HepG2 (cell line): ENCODE results near the gene PDE1C. TPM values are rescaled to one million over a fixed set of nuclear protein-coding genes. Genes with fewer than 3 reads are reported as not detected.

Source experiments
- ATAC-seq: fragments of 200-7000 bp; cut with Tn5 transposase; 3 replicates; pipeline ENCODE4 v1.9.1; 2020; ENCODE audit warnings: mild to moderate bottlenecking, moderate library complexity
- BruUV-seq: library from RNA; stranded (reverse); fragments of 400-500 nt; replicated peaks from 2 replicates; lab custom pipeline; 2021; lab: Mats Ljungman, UMichigan
- CTCF ChIA-PET: fragments of 300-600 bp; formaldehyde crosslinking; extraction: SDS; loops from one replicate; lab custom pipeline; 2021; ENCODE audit warnings: low total read pairs, inconsistent platforms, low intra/inter-chr PET ratio; lab: Yijun Ruan, JAX
- POLR2A ChIA-PET: fragments of 350-600 bp; sonication (Branson Sonifier 250); formaldehyde crosslinking; loops from one replicate; lab custom pipeline; 2020; ENCODE audit warnings: antibody characterized with exemption, inconsistent platforms; lab: Yijun Ruan, JAX
- DNase-seq: peaks from one replicate; pipeline ENCODE4 v3.0.0-alpha.2; 2015; ENCODE audit warnings: low spot score
- FAIRE-seq: peaks from 3 replicates; lab custom pipeline; 2011; peaks lifted over from hg19 to GRCh38; lab: Jason Lieb, UNC
- H2AFZ ChIP-seq: one replicate; pipeline ENCODE4 v1.6.1; 2011; ENCODE audit warnings: low read length, inconsistent platforms
- H3K27ac ChIP-seq: fragments of 300-600 bp; 3 replicates; pipeline ENCODE4 v1.8.0; 2011; ENCODE audit warnings: mixed run types, mild to moderate bottlenecking, mixed read lengths, low read length, inconsistent platforms; ENCODE audit not compliant: insufficient read depth; ENCODE audit errors: extremely low read length
- H3K27me3 ChIP-seq, 2 experiments: fragments of 200-600 bp in 1 of 2; 2 replicates in 1 of 2; 3 replicates in 1 of 2; pipeline versions ENCODE4 v1.6.0 to v1.8.0; 2011; ENCODE audit warnings: low read length in 2 of 2, mild to moderate bottlenecking in 2 of 2, moderate library complexity in 2 of 2, inconsistent platforms in 1 of 2; ENCODE audit not compliant: insufficient read depth in 2 of 2, control insufficient read depth in 1 of 2
- H3K36me3 ChIP-seq, 2 experiments: fragments of 200-600 bp in 1 of 2; replicated peaks in 1 of 2; 2 replicates in 1 of 2; 3 replicates in 1 of 2; pipeline versions ENCODE4 v1.5.1 to v1.8.0; 2011; ENCODE audit warnings: low read length in 2 of 2, inconsistent platforms in 1 of 2; ENCODE audit not compliant: insufficient read depth in 2 of 2, control insufficient read depth in 1 of 2
- H3K4me1 ChIP-seq: 2 replicates; pipeline ENCODE4 v1.5.1; 2012; ENCODE audit warnings: low read length, inconsistent platforms; ENCODE audit not compliant: insufficient read depth
- H3K4me2 ChIP-seq: 2 replicates; pipeline ENCODE4 v1.6.0; 2011; ENCODE audit warnings: low read depth, low read length, inconsistent platforms
- H3K4me3 ChIP-seq, 3 experiments: fragments of 200-600 bp in 1 of 3; sonication (generic), shearing (Covaris generic) in 1 of 3; replicated peaks in 1 of 3; 2 replicates each; pipeline ENCODE4 v1.5.1; 2011 to 2016; ENCODE audit warnings: low read length in 3 of 3, inconsistent platforms in 2 of 3, low read depth in 2 of 3, mild to moderate bottlenecking in 2 of 3, control low read depth in 1 of 3, mixed read lengths in 1 of 3; ENCODE audit not compliant: insufficient read depth in 1 of 3
- H3K79me2 ChIP-seq: one replicate; pipeline ENCODE4 v1.6.1; 2011; ENCODE audit warnings: low read length, inconsistent platforms; ENCODE audit not compliant: insufficient read depth
- H3K9ac ChIP-seq: 2 replicates; pipeline ENCODE4 v1.6.0; 2011; ENCODE audit warnings: mild to moderate bottlenecking, low read depth, low read length, inconsistent platforms; ENCODE audit not compliant: insufficient read depth
- H3K9me3 ChIP-seq: 2 replicates; pipeline ENCODE4 v1.5.1; 2012; ENCODE audit warnings: mild to moderate bottlenecking, low read length
- H4K20me1 ChIP-seq: 2 replicates; pipeline ENCODE4 v1.6.0; 2011; ENCODE audit warnings: inconsistent platforms, mild to moderate bottlenecking, low read length, moderate library complexity; ENCODE audit not compliant: insufficient read depth
- CENPX ChIP-seq: sonication (generic); formaldehyde crosslinking; IDR thresholded peaks from 2 replicates; pipeline ENCODE4 v1.9.0; 2021; ENCODE audit warnings: mild to moderate bottlenecking, missing genetic modification reagents, moderate library complexity
- DNMT3B ChIP-seq: conservative IDR thresholded peaks from 2 replicates; pipeline ENCODE4 v1.6.1; 2016; ENCODE audit warnings: missing biosample characterization, control low read depth
- FOXK1 ChIP-seq: sonication (generic); formaldehyde crosslinking; IDR thresholded peaks from 2 replicates; pipeline ENCODE4 v1.4.0; 2020; ENCODE audit warnings: low read depth, missing genetic modification reagents, borderline replicate concordance
- GATAD1 ChIP-seq: IDR thresholded peaks from 2 replicates; pipeline ENCODE4 v1.6.1; 2016; ENCODE audit warnings: missing genetic modification reagents, missing compliant biosample characterization
- HOXA3 ChIP-seq: sonication (generic); formaldehyde crosslinking; IDR thresholded peaks from 2 replicates; pipeline ENCODE4 v1.5.0; 2020; ENCODE audit warnings: missing genetic modification reagents
- POLR2G ChIP-seq: fragments of 200-400 bp; formaldehyde crosslinking; IDR thresholded peaks from 2 replicates; pipeline ENCODE4 v1.6.1; 2018; ENCODE audit warnings: mild to moderate bottlenecking, low read depth, low read length, moderate library complexity
- PPARG ChIP-seq: conservative IDR thresholded peaks from 2 replicates; pipeline ENCODE4 v1.6.1; 2016; ENCODE audit warnings: missing biosample characterization, missing genetic modification reagents
- TCF12 ChIP-seq, 2 experiments: fragments of 450-650 bp in 1 of 2; sonication (generic) in 1 of 2; formaldehyde crosslinking in 1 of 2; IDR thresholded peaks; 2 replicates each; pipeline versions ENCODE4 v1.6.1 to v1.8.0; 2017 to 2022; ENCODE audit warnings: antibody characterized with exemption in 1 of 2, mild to moderate bottlenecking in 1 of 2, missing genetic modification reagents in 1 of 2, moderate library complexity in 1 of 2
- YY1 ChIP-seq: IDR thresholded peaks from 2 replicates; pipeline ENCODE4 v1.6.1; 2011; ENCODE audit warnings: low read length, low read depth, moderate library complexity, mild to moderate bottlenecking; ENCODE audit not compliant: insufficient read depth, insufficient replicate concordance
- ZNF33A ChIP-seq: sonication (generic); formaldehyde crosslinking; IDR thresholded peaks from 2 replicates; pipeline ENCODE4 v1.5.1; 2020; ENCODE audit warnings: missing genetic modification reagents, mild to moderate bottlenecking, moderate library complexity, borderline replicate concordance
- WGBS: methylation state at CpG from one replicate; pipeline ENCODE4 v1.1.6; 2017; ENCODE audit warnings: low lambda C conversion rate; 5-methylcytosine and 5-hydroxymethylcytosine counted together
- in situ Hi-C: cut with HindIII; loops from 2 replicates; pipeline ENCODE4 v1.10.0; 2017; ENCODE audit warnings: low pct_unique_long_range_greater_than_20kb; ENCODE audit not compliant: extremely low pct_ligation_motif_present
- intact Hi-C: fragments of 100-400 bp; cut with micrococcal nuclease; formaldehyde crosslinking; loops from one replicate; pipeline ENCODE4 v1.10.0; 2022; ENCODE audit not compliant: unreplicated experiment
- polyA plus RNA-seq, 8 experiments: library from polyadenylated mRNA; depleted of rRNA in 3 of 8; stranded (reverse) in 7 of 8; unstranded in 1 of 8; fragments of >200 nt; fragmentation: Illumina TruSeq in 4 of 8; extraction: Trizol in 4 of 8; gene quantifications; 2 replicates each; pipeline versions ENCODE4 v1.2.1 to v1.2.3, GENCODE V29; 2011 to 2016; ENCODE audit warnings: low read depth in 4 of 8, missing spikeins in 1 of 8, mixed read lengths in 1 of 8; ENCODE audit not compliant: insufficient read depth in 1 of 8
- total RNA-seq, 5 experiments: library from RNA; depleted of rRNA; stranded (reverse); fragments of >200 nt; fragmentation: Illumina TruSeq; extraction: Trizol; gene quantifications; 2 replicates each; pipeline ENCODE4 v1.2.3, GENCODE V29; 2016; ENCODE audit warnings: low read depth in 1 of 5
- TF ChIP-seq, protein P1 (sequence below): IDR thresholded peaks from 2 replicates; pipeline ENCODE4 v1.6.1; 2016; ENCODE audit warnings: low read depth, missing genetic modification reagents, missing compliant biosample characterization
- TF ChIP-seq, protein P2 (sequence below): sonication (generic); formaldehyde crosslinking; IDR thresholded peaks from 2 replicates; pipeline ENCODE4 v1.5.0; 2020; ENCODE audit warnings: mild to moderate bottlenecking, missing genetic modification reagents

The PDE1C gene
- total and polyA plus RNA-seq, 2 of the 13 experiments (the other 11 are each of a cell fraction or from before 2014, with no cell fraction given) = not detected

DNA sequence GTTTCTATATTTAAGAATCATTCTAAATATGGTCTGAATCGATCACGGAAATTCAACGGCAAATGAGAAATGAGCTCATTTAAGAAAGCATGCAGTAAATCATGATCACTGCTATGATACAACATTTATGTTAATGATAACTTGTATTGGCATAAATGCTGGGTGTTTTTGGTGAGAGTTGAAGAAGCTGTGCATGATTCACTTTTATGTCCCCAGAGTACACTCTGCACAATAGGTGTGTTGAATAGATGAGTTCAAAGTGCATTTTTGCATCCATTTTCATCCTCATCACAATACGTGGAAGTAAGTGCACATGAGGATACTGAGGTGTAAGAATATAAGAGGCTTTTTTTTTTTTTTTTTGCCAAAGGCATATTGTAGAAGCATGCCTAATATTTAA is 213.9 kb downstream of the PDE1C start:
- FAIRE-seq = no peak

DNA sequence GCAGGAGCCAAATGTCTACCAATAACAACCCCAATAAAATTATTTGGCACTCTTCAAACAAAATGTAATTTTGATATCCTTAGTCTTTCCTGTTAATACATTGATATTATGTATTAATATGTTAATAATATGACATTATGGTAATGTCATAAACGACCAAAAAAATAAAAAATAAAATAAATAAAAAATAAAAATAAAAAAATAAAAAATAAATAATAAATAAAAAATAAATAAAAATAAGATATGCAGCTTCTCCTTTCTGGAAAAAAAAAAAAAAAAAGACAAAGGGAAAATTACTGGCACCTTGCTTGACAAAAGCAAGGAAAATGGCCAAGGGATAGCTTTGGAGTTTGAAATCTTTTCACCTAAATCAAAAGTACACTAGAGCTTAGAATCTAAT is 214.7 kb downstream of the PDE1C start:
- H3K36me3 ChIP-seq = no peaks in the 10 kb centered on the region
- H3K27me3 ChIP-seq = no peaks in the 10 kb centered on the region
- CTCF ChIA-PET = no interaction called here
- 0% methylated on average over 1 of the region's 1 CpG for WGBS
- H3K9me3 ChIP-seq = no peaks in the 10 kb centered on the region
- H3K9ac ChIP-seq = no peak overlapping the region
- DNase-seq (no peak), ATAC-seq (no peak), FAIRE-seq (no peak)
- H3K79me2 ChIP-seq = no peaks in the 10 kb centered on the region
- H3K27ac ChIP-seq = no peak overlapping the region
- intact Hi-C loops = no loop called here
- H2AFZ ChIP-seq = no peak overlapping the region
- H3K4me2 ChIP-seq = no peak overlapping the region
- no TSS peak for BruUV-seq
- no peak overlapping the region for H3K4me3 ChIP-seq
- in situ Hi-C loops = no loop called here
- no peaks in the 10 kb centered on the region for H4K20me1 ChIP-seq
- H3K4me1 ChIP-seq = no peaks in the 10 kb centered on the region
- POLR2A ChIA-PET = no interaction called here
- no peak for TF ChIP-seq YY1
- TF ChIP-seq GATAD1 (CRISPR knock-in tag) = no peak
- TF ChIP-seq ZNF33A (CRISPR knock-in tag) = no peak
- no peak for TF ChIP-seq TCF12 (IDR thresholded peaks at IDR 0.05)
- TF ChIP-seq TCF12 (CRISPR knock-in tag; IDR thresholded peaks at IDR 0.05) = no peak
- TF ChIP-seq, protein P1, sequence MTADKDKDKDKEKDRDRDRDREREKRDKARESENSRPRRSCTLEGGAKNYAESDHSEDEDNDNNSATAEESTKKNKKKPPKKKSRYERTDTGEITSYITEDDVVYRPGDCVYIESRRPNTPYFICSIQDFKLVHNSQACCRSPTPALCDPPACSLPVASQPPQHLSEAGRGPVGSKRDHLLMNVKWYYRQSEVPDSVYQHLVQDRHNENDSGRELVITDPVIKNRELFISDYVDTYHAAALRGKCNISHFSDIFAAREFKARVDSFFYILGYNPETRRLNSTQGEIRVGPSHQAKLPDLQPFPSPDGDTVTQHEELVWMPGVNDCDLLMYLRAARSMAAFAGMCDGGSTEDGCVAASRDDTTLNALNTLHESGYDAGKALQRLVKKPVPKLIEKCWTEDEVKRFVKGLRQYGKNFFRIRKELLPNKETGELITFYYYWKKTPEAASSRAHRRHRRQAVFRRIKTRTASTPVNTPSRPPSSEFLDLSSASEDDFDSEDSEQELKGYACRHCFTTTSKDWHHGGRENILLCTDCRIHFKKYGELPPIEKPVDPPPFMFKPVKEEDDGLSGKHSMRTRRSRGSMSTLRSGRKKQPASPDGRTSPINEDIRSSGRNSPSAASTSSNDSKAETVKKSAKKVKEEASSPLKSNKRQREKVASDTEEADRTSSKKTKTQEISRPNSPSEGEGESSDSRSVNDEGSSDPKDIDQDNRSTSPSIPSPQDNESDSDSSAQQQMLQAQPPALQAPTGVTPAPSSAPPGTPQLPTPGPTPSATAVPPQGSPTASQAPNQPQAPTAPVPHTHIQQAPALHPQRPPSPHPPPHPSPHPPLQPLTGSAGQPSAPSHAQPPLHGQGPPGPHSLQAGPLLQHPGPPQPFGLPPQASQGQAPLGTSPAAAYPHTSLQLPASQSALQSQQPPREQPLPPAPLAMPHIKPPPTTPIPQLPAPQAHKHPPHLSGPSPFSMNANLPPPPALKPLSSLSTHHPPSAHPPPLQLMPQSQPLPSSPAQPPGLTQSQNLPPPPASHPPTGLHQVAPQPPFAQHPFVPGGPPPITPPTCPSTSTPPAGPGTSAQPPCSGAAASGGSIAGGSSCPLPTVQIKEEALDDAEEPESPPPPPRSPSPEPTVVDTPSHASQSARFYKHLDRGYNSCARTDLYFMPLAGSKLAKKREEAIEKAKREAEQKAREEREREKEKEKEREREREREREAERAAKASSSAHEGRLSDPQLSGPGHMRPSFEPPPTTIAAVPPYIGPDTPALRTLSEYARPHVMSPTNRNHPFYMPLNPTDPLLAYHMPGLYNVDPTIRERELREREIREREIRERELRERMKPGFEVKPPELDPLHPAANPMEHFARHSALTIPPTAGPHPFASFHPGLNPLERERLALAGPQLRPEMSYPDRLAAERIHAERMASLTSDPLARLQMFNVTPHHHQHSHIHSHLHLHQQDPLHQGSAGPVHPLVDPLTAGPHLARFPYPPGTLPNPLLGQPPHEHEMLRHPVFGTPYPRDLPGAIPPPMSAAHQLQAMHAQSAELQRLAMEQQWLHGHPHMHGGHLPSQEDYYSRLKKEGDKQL = no peak

More for the DNA sequence above, 213.9 kb downstream of the PDE1C start:
- Histone ChIP-seq H3K27me3 (no peaks in the 10 kb centered on the region), H3K4me2 (no peak overlapping the region), H3K4me1 (no peaks in the 10 kb centered on the region), H3K4me3 (no peak overlapping the region), H3K27ac (no peak overlapping the region), H3K36me3 (no peaks in the 10 kb centered on the region), H4K20me1 (no peaks in the 10 kb centered on the region), H3K9ac (no peak overlapping the region), H2AFZ (no peak overlapping the region), H3K79me2 (no peaks in the 10 kb centered on the region), H3K9me3 (no peaks in the 10 kb centered on the region)
- in situ Hi-C loops (no loop called here), intact Hi-C loops (no loop called here)
- ChIA-PET CTCF (no interaction called here), POLR2A (no interaction called here)
- 40% methylated on average over 4 of the region's 4 CpGs for WGBS
- no peak for DNase-seq
- BruUV-seq = no TSS peak
- TF ChIP-seq POLR2G (no peak), CENPX (CRISPR knock-in tag) (no peak), HOXA3 (CRISPR knock-in tag) (no peak), FOXK1 (CRISPR knock-in tag) (no peak), DNMT3B (CRISPR knock-in tag) (no peak), PPARG (no peak)
- TF ChIP-seq, protein P2, sequence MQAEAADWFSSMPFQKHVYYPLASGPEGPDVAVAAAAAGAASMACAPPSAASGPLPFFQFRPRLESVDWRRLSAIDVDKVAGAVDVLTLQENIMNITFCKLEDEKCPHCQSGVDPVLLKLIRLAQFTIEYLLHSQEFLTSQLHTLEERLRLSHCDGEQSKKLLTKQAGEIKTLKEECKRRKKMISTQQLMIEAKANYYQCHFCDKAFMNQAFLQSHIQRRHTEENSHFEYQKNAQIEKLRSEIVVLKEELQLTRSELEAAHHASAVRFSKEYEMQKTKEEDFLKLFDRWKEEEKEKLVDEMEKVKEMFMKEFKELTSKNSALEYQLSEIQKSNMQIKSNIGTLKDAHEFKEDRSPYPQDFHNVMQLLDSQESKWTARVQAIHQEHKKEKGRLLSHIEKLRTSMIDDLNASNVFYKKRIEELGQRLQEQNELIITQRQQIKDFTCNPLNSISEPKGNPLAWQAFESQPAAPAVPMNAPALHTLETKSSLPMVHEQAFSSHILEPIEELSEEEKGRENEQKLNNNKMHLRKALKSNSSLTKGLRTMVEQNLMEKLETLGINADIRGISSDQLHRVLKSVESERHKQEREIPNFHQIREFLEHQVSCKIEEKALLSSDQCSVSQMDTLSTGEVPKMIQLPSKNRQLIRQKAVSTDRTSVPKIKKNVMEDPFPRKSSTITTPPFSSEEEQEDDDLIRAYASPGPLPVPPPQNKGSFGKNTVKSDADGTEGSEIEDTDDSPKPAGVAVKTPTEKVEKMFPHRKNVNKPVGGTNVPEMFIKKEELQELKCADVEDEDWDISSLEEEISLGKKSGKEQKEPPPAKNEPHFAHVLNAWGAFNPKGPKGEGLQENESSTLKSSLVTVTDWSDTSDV (CRISPR knock-in tag) = no peak
- ATAC-seq = no peak
